CD4-positive, alpha-beta T cell treated with Interleukin-6 at 100 ng/mL for 8 hours (primary cell): ENCODE data around the gene SP140.
"Not testable (repeated sequence)": the region's sequence is repeated elsewhere in the genome, so short reads cannot be mapped to it uniquely, and the experiment has no call there.

Experiments used
- DNase-seq: peaks from one replicate; pipeline ENCODE4 v3.0.0-alpha.2; 2020; ENCODE audit warnings: mixed read lengths, low spot score

SP140 gene

DNA sequence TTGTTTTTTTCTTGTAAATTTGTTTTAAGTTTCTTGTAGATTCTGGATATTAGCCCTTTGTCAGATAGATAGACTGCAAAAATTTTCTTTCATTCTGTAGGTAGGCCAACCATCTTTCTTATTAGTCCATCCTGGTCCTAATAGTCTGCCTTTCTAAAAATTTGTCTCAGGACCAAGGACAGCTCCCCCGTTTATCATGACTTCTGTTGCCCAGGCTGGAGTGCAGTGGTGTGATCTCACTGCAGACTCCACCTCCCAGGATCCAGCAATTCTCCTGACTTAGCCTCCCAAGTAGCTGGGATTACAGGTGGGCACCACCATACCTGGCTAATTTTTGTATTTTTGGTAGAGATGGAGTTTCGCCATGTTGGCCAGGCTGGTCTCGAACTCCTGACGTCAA is 63.8 kb downstream of the SP140 start:
- not testable (repeated sequence) for DNase-seq

- DNase-seq, result no peak
Measured at GRCh38 chr2:230295192-230295591, 69.7 kb downstream of the SP140 start.

DNA sequence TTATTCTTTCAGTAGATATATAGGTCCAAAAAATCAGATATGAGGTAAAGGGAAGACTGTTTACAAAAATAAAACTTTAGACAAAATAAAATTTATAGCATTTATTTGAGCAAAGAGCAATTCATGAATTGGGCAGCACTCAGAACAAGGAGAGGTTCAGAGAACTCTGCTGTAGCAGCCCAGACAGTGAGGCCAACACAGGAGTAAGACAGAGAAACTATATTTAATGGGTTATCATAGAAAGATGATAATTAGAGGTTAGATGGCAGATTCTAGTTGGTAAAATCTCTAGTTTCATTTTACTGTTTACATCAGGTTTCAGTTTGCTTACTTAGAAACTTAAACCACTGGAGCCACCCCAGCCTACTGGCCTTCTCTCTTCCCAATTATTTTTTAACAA is 71.4 kb downstream of the SP140 start:
- no peak for DNase-seq

DNA sequence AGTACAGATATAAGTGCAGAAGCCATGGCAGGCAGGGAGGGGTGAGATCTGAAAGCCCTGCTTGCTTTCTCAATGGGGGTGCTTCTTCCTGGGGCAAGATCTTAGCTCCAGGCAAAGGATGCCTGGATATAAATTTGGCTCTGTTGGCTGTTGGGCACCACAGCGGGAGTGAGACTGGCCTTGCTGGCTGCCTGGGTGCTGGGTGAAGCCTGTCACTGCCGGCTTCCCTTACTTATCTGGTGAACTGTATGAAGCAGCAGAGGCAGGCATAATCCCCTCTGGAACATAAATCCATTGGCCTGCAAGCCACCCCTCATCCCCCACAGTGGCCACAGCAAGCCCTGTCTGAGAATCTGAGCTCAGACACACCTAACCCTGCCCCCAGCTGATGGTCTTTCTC is 74.1 kb downstream of the SP140 start:
- no peak for DNase-seq

DNA sequence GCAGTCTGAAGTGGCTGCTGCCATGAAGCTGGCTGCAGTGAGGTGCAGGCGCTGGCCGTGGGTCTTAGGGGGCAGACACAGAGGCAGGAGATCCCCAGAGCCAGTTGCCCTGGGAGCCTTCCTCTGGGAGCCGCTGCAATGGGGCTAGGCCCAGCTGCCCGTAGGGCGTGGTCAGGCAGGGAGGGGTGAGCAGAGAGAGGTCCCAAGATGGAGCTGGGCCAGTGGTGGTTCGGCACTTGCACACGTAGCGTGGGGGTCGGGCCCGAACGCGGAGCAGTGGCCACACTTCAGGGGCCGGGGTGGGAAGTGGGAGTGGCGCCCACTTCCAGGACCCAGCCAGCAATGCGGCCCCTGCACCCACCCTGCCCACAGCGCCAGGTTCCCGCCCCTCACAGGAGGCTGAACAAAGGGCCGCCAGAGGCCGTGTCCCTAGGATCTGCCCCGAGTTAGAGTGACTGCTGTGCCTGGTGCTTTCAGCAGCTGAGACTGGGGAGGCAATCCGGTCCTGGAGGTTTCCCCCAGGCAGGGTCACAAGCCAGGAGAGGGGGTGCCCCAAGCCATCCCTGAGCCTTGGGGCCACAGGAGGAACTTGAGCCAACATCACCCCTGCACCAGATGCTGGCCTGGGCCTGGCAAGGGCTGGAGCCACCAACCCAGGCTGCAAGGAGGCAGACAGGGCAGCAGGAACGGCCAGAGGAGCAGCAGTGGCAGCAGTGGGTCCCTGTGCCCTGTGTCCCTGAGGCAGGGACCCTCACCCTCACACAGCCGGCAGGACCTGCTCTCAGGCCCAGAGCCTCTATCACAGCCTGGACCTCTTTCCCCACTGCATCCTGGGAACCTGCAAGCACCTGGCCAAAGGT is 80.1 kb downstream of the SP140 start:
- no peak for DNase-seq

DNA sequence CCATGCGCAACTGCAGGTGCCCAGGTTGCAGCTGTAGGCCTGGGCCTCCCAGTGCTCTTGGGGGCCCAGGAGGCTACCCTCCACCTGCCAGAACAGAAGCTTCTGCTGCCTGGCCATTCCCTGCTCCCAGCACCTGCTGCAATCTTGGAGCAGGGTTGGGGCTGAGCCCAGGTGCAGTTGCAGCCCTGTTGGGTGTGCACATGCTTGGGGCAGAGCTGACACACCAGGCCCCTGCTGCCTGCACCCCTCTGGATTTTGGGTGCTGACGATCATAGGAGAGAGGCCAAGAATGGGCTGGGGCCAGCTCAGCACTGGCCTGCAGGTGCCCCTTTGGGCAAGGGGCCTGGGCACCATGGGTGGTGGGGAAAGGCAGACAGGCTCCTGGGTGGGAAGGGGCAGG is 80.9 kb downstream of the SP140 start:
- DNase-seq, result no peak

DNA sequence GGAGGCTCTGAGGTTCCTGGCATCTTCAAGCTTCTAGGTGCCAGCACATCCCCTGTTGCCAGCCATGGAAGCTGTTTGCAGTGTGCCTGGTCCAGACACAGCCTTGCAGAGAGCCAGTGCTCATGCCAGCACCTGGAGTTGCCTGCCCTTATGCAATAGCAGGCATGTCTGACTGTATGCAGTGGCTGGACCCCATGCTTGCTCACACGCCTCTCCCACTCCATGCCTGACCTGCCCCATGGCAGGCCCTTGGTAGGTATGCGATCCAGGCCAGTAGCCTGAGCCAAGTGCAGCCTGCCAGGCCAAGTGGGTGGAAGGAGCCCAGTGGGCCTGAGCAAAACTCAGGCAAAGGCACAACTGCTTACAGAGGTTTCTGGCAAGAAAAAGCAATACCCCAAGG is 81.9 kb downstream of the SP140 start:
- DNase-seq, result no peak

GRCh38 chr2:230308402-230309000 is 83.0 kb downstream of the SP140 start:
- DNase-seq, result no peak

- DNase-seq, result not testable (repeated sequence)
Measured at GRCh38 chr2:230310792-230311191, 85.3 kb downstream of the SP140 start.

GRCh38 chr2:230311634-230312033 is 86.1 kb downstream of the SP140 start:
- DNase-seq, result not testable (repeated sequence)

GRCh38 chr2:230312638-230313037 is 87.1 kb downstream of the SP140 start:
- no peak for DNase-seq

DNA sequence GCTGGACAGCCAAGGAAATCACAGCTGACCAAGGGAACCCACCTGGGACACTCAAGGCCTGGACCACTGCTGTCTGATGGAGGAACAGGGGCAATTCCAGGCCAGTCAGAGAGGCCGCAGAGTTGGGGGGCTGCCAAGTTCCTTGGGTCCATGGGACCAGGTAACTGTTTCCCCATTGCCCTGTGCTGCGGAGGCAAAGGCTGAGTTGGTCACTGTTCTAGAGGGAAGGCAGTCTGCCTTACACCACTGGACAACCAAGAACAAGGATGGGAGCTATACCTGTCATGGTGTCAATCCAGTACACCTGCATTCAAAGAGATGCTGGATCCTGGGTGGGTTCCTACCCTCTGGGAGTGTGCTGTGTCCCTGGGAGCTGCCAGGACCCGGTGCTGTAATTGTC is 91.8 kb downstream of the SP140 start:
- DNase-seq, result no peak

GRCh38 chr2:230318190-230319121 is 92.9 kb downstream of the SP140 start:
- no peak for DNase-seq

- peak; percentile 89 for DNase-seq
Measured at GRCh38 chr2:230319211-230319862, 93.8 kb downstream of the SP140 start.

DNA sequence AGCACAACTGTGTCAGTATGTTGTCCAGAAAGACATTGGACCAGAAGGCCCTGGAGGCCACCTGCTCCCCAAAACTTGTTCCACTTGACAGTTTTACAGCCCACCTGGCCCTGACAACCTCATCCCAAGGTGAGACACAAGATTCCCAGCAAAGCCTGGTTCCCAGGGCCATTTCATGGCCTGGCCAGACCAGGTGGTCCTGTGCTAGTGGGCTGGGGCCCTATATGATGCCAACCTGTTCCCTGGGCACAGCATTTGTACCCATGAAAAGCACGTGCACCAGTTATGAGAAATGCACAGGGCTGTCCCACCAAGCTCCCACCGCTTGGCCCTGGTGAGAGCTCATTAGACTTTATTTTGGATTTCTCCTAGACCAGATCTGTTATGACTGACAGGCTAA is 95.5 kb downstream of the SP140 start:
- DNase-seq, result no peak

DNA sequence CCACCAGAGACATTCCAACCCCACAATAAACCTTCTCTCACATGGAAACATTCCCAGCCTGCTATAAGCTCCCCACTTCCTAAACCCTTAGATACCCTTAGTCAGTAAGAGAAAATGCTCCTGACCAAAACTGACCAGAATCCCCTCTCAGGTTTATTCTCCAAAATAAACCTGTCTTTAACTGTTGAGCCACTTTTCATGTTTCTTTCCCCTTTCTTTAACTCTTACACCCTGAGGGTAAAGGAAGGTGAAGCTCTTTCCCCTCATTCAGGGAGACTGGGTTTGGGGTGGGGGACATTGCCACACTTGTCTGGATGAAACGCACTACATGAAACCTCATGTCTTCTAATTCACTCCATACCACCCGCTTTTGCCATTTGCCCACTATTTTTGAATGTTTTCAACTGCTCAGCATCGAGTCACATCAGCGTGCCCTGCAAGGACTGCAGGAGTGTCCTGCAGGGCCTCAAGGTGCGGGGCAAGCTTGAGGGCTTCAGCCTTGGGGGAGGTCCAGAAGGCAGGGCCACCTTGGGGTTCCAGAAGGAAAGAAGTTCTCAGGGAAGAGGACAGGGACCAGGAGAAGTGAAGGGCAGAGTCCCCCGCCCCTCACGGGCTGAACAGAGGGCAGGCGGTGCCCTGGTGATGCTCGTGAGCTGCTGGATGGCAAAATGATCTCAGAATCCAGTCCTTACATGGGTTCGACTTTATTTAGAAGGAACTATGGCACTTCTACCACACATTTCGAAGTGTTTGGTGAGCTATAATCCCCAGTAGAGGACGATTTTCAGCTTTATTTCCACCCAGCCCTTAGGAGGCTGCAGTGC is 97.2 kb downstream of the SP140 start:
- no peak for DNase-seq

DNA sequence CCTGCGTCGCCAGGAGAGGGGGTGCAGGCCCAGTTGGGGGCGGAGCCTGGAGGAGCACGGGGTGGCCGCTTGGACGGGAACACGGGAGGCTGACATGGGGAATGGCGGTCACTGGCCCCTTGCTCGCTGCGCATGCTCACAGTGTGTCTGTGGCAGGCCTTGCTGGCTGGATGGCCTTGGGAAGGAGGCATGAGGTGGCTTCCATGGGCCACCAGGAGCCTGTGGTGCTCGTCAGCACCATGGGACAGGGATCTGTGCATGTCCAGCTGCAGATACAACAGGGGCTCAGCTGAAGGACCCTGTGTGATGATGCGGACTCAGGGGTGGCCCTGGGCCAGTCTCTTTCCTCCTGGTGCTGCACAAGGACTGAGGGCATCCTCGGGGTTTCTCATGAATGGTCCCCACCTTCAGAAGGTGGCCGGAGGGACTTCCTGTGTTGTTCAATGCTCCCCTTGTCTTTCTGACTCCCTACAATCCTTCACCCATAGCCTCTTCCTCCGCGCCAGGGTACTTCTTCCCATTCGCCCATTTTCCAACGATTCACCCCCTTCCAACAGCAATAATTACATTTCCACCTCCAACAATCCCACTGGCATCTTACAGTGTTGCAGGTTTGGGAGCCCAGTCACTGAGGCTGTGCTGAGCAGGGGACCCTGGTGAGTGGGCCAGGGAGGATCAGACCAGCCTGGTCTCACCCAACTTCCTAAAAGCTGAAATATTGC is 98.0 kb downstream of the SP140 start:
- DNase-seq, result no peak

- no peak for DNase-seq
Measured at GRCh38 chr2:230324503-230324902, 99.0 kb downstream of the SP140 start.

DNA sequence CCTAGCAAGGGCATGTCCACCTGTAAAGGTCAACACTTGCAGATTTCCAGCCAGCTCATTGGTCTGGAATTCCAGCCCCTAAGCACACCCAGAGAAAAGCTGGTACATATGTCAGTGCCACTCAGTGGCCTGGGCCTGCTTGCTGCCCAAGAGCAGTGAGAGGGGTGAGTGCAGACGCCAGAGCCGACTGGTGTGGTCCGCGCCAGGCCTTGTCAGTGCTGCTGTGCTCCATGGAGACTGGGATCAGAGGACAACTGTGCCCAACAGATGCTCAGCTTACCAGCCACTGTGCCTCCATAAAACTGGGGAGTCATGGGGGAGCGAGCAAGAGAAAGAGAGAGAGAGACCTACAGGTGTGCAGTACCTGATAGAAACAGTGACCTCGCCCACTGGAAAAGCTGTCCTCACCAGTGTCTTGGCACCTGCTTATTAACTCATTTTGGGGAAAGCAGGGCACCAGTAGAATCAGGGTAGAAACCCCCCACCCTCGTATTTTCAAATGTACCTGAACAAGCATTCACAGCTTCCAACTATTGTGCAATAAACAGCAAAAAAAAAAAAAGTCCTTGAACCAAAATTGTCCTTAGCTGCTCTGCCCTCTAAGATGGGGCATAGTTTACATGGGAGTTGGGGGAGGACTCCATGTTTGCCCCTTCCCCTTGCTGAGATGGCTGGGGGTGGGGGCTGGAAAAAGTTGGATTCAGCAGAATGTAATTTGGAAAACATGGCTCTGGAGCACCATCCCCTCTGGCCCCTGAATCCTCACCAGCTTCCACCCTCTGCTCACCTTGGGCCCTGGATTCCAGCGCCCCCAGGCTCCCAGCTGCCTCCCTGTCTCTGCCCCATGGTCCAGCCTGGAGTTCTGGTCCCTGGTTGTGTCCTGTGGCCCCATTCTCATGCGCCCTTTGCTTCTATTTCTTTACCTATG is 100.0 kb downstream of the SP140 start:
- DNase-seq, result no peak
